GM23338 (cell line): ENCODE data around the gene CTNNAL1. TPM values are rescaled to one million over a fixed set of nuclear protein-coding genes. Genes with fewer than 3 reads are reported as not detected.

Experiments used
- ATAC-seq: fragments of 200-7000 bp; cut with Tn5 transposase; 3 replicates; pipeline ENCODE4 v1.9.1; 2020
- DNase-seq: peaks from one replicate; pipeline ENCODE4 v3.0.0-alpha.2; 2015; ENCODE audit warnings: low spot score
- H2AFZ ChIP-seq: fragments of 200-600 bp; sonication (generic); 2 replicates; pipeline ENCODE4 v1.8.0; 2016; ENCODE audit warnings: antibody characterized with exemption, mild to moderate bottlenecking, moderate library complexity
- H3F3A ChIP-seq: fragments of 200-600 bp; sonication (generic); replicated peaks from 2 replicates; pipeline ENCODE4 v1.8.0; 2017; ENCODE audit warnings: antibody characterized with exemption, mixed run types, low read depth
- H3K27ac ChIP-seq: fragments of 200-600 bp; sonication (generic); 2 replicates; pipeline ENCODE4 v1.6.1; 2016; ENCODE audit warnings: low read depth
- H3K27me3 ChIP-seq: fragments of 200-600 bp; sonication (generic); 2 replicates; pipeline ENCODE4 v1.8.0; 2016; ENCODE audit warnings: mild to moderate bottlenecking, mixed run types, moderate library complexity; ENCODE audit not compliant: insufficient read depth
- H3K36me3 ChIP-seq: fragments of 200-600 bp; sonication (generic); 2 replicates; pipeline ENCODE4 v1.8.0; 2016; ENCODE audit warnings: mild to moderate bottlenecking; ENCODE audit not compliant: insufficient read depth
- H3K4me1 ChIP-seq: fragments of 200-600 bp; sonication (generic); 2 replicates; pipeline ENCODE4 v1.8.0; 2016; ENCODE audit warnings: mild to moderate bottlenecking, moderate library complexity; ENCODE audit not compliant: insufficient read depth
- H3K4me2 ChIP-seq: fragments of 200-600 bp; sonication (generic); 2 replicates; pipeline ENCODE4 v1.7.1; 2017; ENCODE audit warnings: mixed run types
- H3K4me3 ChIP-seq: fragments of 200-600 bp; sonication (generic); 2 replicates; pipeline ENCODE4 v1.6.1; 2016; ENCODE audit warnings: mixed run types
- H3K79me2 ChIP-seq: fragments of 200-600 bp; sonication (generic); replicated peaks from 2 replicates; pipeline ENCODE4 v1.8.0; 2017; ENCODE audit warnings: mild to moderate bottlenecking; ENCODE audit not compliant: insufficient read depth
- H3K9me2 ChIP-seq: fragments of 200-600 bp; sonication (generic); 2 replicates; pipeline ENCODE4 v1.8.0; 2017; ENCODE audit not compliant: insufficient read depth
- H4K20me1 ChIP-seq: fragments of 200-600 bp; sonication (generic); replicated peaks from 2 replicates; pipeline ENCODE4 v1.8.0; 2017; ENCODE audit warnings: mild to moderate bottlenecking; ENCODE audit not compliant: insufficient read depth
- H3K27ac Mint-ChIP-seq: 2 replicates; pipeline ENCODE4 v1.8.0; 2020; ENCODE audit warnings: inconsistent platforms, mild to moderate bottlenecking, moderate library complexity, mixed read lengths
- H3K27me3 Mint-ChIP-seq: 3 replicates; pipeline ENCODE4 v1.8.0; 2022; ENCODE audit warnings: low read depth, mild to moderate bottlenecking, moderate library complexity, mixed read lengths, inconsistent platforms; ENCODE audit not compliant: insufficient read depth, poor library complexity
- H3K36me3 Mint-ChIP-seq: 3 replicates; pipeline ENCODE4 v1.8.0; 2021; ENCODE audit warnings: low read depth, mild to moderate bottlenecking, inconsistent platforms, moderate library complexity, mixed read lengths
- H3K4me1 Mint-ChIP-seq: 3 replicates; pipeline ENCODE4 v1.8.0; 2020; ENCODE audit warnings: mild to moderate bottlenecking, inconsistent platforms, mixed read lengths
- H3K4me3 Mint-ChIP-seq: 3 replicates; pipeline ENCODE4 v1.8.0; 2021; ENCODE audit warnings: moderate library complexity, mild to moderate bottlenecking, inconsistent platforms, mixed read lengths
- H3K9me3 Mint-ChIP-seq: 3 replicates; pipeline ENCODE4 v1.8.0; 2020; ENCODE audit warnings: moderate library complexity, mild to moderate bottlenecking, inconsistent platforms, mixed read lengths
- CREB1 ChIP-seq: fragments of 250-450 bp; sonication (Bioruptor Pico); IDR thresholded peaks from 2 replicates; pipeline ENCODE4 v1.5.0; 2020; ENCODE audit warnings: low read depth, mild to moderate bottlenecking, moderate library complexity
- CTCF ChIP-seq, 2 experiments: fragments of 200-600 bp in 1 of 2; sonication (generic) in 1 of 2; conservative IDR thresholded peaks; 2 replicates each; pipeline versions ENCODE4 v1.5.1 to v1.6.1; 2016 to 2017; ENCODE audit warnings: antibody characterized with exemption in 2 of 2, low read depth in 2 of 2, mild to moderate bottlenecking in 2 of 2, moderate library complexity in 1 of 2
- ETS1 ChIP-seq: IDR thresholded peaks from 2 replicates; pipeline ENCODE4 v1.6.1; 2016; ENCODE audit warnings: antibody characterized with exemption
- EZH2 ChIP-seq: fragments of 200-600 bp; sonication (generic); IDR thresholded peaks from one replicate; pipeline ENCODE4 v1.8.0; 2017; ENCODE audit warnings: antibody characterized with exemption, mild to moderate bottlenecking, low read depth; ENCODE audit not compliant: unreplicated experiment
- EZH2phosphoT487 ChIP-seq: fragments of 200-600 bp; sonication (generic); IDR thresholded peaks from one replicate; pipeline ENCODE4 v1.8.1; 2018; ENCODE audit warnings: antibody characterized with exemption; ENCODE audit not compliant: unreplicated experiment
- JUNB ChIP-seq: IDR thresholded peaks from one replicate; pipeline ENCODE4 v1.6.1; 2016; ENCODE audit warnings: antibody characterized with exemption; ENCODE audit not compliant: unreplicated experiment
- NANOG ChIP-seq: IDR thresholded peaks from 2 replicates; pipeline ENCODE4 v1.6.1; 2016; ENCODE audit warnings: antibody characterized with exemption, borderline replicate concordance
- POLR2AphosphoS5 ChIP-seq: IDR thresholded peaks from 2 replicates; pipeline ENCODE4 v1.6.1; 2016; ENCODE audit warnings: antibody characterized with exemption, low read depth
- REST ChIP-seq: IDR thresholded peaks from one replicate; pipeline ENCODE4 v1.6.1; 2018; ENCODE audit warnings: antibody characterized with exemption; ENCODE audit not compliant: unreplicated experiment
- STAT1 ChIP-seq: IDR thresholded peaks from one replicate; pipeline ENCODE4 v1.6.1; 2016; ENCODE audit warnings: antibody characterized with exemption; ENCODE audit not compliant: unreplicated experiment
- ZNF114 ChIP-seq: fragments of 250-450 bp; sonication (Bioruptor Pico); IDR thresholded peaks from 2 replicates; pipeline ENCODE4 v1.5.0; 2020; ENCODE audit warnings: mild to moderate bottlenecking, moderate library complexity
- ZNF331 ChIP-seq: fragments of 250-450 bp; sonication (Bioruptor Pico); IDR thresholded peaks from 2 replicates; pipeline ENCODE4 v1.5.0; 2020; ENCODE audit warnings: low read depth, mild to moderate bottlenecking, moderate library complexity
- ZNF462 ChIP-seq: fragments of 250-450 bp; sonication (Bioruptor Pico); IDR thresholded peaks from 2 replicates; pipeline ENCODE4 v1.5.0; 2020; ENCODE audit warnings: mild to moderate bottlenecking, moderate library complexity
- polyA plus RNA-seq: library from polyadenylated mRNA; unstranded; fragments of >200 nt; fragmentation: Nextera tagmentation; extraction: Ambion mirVana; gene quantifications from 2 replicates; pipeline ENCODE4 v1.2.1, GENCODE V29; 2016
- total RNA-seq: library from RNA; depleted of rRNA; stranded (reverse); fragments of >200 nt; shearing (Covaris generic); gene quantifications from 2 replicates; pipeline ENCODE4 v1.2.3, GENCODE V29; 2014

CTNNAL1 gene
- total and polyA plus RNA-seq, 2 experiments from 2014 or later, result 63.0 to 211 TPM

- Mint-ChIP-seq H3K4me1 (no peaks in the 10 kb centered on the region), H3K9me3 (no peaks in the 10 kb centered on the region), H3K36me3 (peaks cover 47% of the 10 kb centered on the region), H3K4me3 (no peak overlapping the region), H3K27me3 (no peaks in the 10 kb centered on the region), H3K27ac (peak overlapping the region; percentile 68)
- peaks cover 25% of the 10 kb centered on the region; the same call in 1 of the 2 replicates for H3K36me3 ChIP-seq
- DNase-seq, result no peak
- H3K9me2 ChIP-seq, result no peaks in the 10 kb centered on the region
- no peaks in the 10 kb centered on the region for H3K27me3 ChIP-seq
- ATAC-seq, result no peak
- H3K4me2 ChIP-seq, result no peak overlapping the region
- no peak overlapping the region for H3K27ac ChIP-seq
- H2AFZ ChIP-seq, result no peak overlapping the region
- H3K4me1 ChIP-seq, result no peaks in the 10 kb centered on the region
- H4K20me1 ChIP-seq, result peaks cover 10% of the 10 kb centered on the region; the same call in 1 of the 2 replicates
- H3K4me3 ChIP-seq, result no peak overlapping the region
- H3F3A ChIP-seq, result no peaks in the 10 kb centered on the region
- no peak for TF ChIP-seq REST
- no peak for TF ChIP-seq ETS1
- no peak for TF ChIP-seq EZH2
- TF ChIP-seq JUNB, result no peak
- no peak for TF ChIP-seq EZH2phosphoT487
- TF ChIP-seq ZNF462 (CRISPR knock-in tag), result no peak
- no peak for TF ChIP-seq STAT1
- TF ChIP-seq NANOG, result no peak
- no peak for TF ChIP-seq CREB1 (CRISPR knock-in tag)
- TF ChIP-seq POLR2AphosphoS5, result no peak
- no peak for TF ChIP-seq ZNF114 (CRISPR knock-in tag)
- TF ChIP-seq ZNF331 (CRISPR knock-in tag), result no peak
- no peak for TF ChIP-seq CTCF (conservative IDR thresholded peaks at IDR 0.05; ENCODE audit: low read depth in 2 of 2)
- H3K79me2 ChIP-seq, result no peaks in the 10 kb centered on the region
Observed at GRCh38 chr9:109037946-109038715, 24.8 kb upstream of the CTNNAL1 start.
